ENCODE data around the gene FYN.

FYN gene

GRCh38 chr6:111747829-111748228 is 125.4 kb downstream of the FYN start:
- no peak for DNase-seq (ENCODE audit: low spot score)

GRCh38 chr6:111747396-111747795 is 125.9 kb downstream of the FYN start:
- no peak for DNase-seq (ENCODE audit: low spot score)

GRCh38 chr6:111746983-111747382 is 126.3 kb downstream of the FYN start:
- DNase-seq (ENCODE audit: low spot score), result no peak

- DNase-seq (ENCODE audit: low spot score), result no peak
These were observed 127.6 kb downstream of the FYN start for GRCh38 chr6:111745636-111746035.

- no peak for DNase-seq (ENCODE audit: low spot score)
These were observed 128.1 kb downstream of the FYN start for GRCh38 chr6:111745186-111745585.

- DNase-seq (ENCODE audit: low spot score), result no peak
These were observed 129.2 kb downstream of the FYN start for GRCh38 chr6:111743862-111744692.

GRCh38 chr6:111743360-111743759 is 129.9 kb downstream of the FYN start:
- no peak for DNase-seq (ENCODE audit: low spot score)

GRCh38 chr6:111741177-111741952 is 131.9 kb downstream of the FYN start:
- no peak for DNase-seq (ENCODE audit: low spot score)

- no peak for DNase-seq (ENCODE audit: low spot score)
These were observed 132.7 kb downstream of the FYN start for GRCh38 chr6:111740506-111740905.

GRCh38 chr6:111739257-111739696 is 134.0 kb downstream of the FYN start:
- no peak for DNase-seq (ENCODE audit: low spot score)

- no peak for DNase-seq (ENCODE audit: low spot score)
These were observed 134.6 kb downstream of the FYN start for GRCh38 chr6:111738631-111739030.

- DNase-seq (ENCODE audit: low spot score), result no peak
These were observed 135.1 kb downstream of the FYN start for GRCh38 chr6:111738156-111738555.

- DNase-seq (ENCODE audit: low spot score), result no peak
These were observed 136.2 kb downstream of the FYN start for GRCh38 chr6:111737065-111737521.

- DNase-seq (ENCODE audit: low spot score), result no peak
These were observed 137.1 kb downstream of the FYN start for GRCh38 chr6:111736005-111736608.

GRCh38 chr6:111734068-111735061 is 138.9 kb downstream of the FYN start:
- DNase-seq (ENCODE audit: low spot score), result no peak

GRCh38 chr6:111732390-111732789 is 140.9 kb downstream of the FYN start:
- DNase-seq (ENCODE audit: low spot score), result no peak

- DNase-seq (ENCODE audit: low spot score), result no peak
These were observed 141.6 kb downstream of the FYN start for GRCh38 chr6:111731456-111732195.

- no peak for DNase-seq (ENCODE audit: low spot score)
These were observed 142.4 kb downstream of the FYN start for GRCh38 chr6:111730864-111731263.

GRCh38 chr6:111727802-111728201 is 145.4 kb downstream of the FYN start:
- DNase-seq (ENCODE audit: low spot score), result peak; percentile 44

GRCh38 chr6:111727041-111727440 is 146.2 kb downstream of the FYN start:
- DNase-seq (ENCODE audit: low spot score), result no peak
